Anterior cingulate cortex (tissue), 58 donors: ENCODE data around the gene RABEP2.
A peak's percentile ranks its signal among the peaks of the same experiment; 100 is the strongest.
"Not testable (repeated sequence)": the region's sequence is repeated elsewhere in the genome, so short reads cannot be mapped to it uniquely, and the experiment has no call there.

Source experiments
- DNase-seq, 58 donors: peaks; one replicate each; lab custom pipeline; 2025; lab: John Stamatoyannopoulos, UW

Gene RABEP2

DNA sequence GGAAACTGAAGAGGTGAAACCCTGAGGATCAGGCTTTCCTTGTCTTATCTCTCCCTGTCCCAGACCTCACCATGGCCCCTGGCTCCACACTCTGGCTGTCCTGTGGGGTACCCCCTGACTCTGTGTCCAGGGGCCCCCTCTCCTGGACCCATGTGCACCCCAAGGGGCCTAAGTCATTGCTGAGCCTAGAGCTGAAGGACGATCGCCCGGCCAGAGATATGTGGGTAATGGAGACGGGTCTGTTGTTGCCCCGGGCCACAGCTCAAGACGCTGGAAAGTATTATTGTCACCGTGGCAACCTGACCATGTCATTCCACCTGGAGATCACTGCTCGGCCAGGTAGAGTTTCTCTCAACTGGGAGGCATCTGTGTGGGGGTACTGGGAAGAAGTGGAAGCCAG, 8.1 kb upstream of the RABEP2 start:
- no peak for DNase-seq

DNA sequence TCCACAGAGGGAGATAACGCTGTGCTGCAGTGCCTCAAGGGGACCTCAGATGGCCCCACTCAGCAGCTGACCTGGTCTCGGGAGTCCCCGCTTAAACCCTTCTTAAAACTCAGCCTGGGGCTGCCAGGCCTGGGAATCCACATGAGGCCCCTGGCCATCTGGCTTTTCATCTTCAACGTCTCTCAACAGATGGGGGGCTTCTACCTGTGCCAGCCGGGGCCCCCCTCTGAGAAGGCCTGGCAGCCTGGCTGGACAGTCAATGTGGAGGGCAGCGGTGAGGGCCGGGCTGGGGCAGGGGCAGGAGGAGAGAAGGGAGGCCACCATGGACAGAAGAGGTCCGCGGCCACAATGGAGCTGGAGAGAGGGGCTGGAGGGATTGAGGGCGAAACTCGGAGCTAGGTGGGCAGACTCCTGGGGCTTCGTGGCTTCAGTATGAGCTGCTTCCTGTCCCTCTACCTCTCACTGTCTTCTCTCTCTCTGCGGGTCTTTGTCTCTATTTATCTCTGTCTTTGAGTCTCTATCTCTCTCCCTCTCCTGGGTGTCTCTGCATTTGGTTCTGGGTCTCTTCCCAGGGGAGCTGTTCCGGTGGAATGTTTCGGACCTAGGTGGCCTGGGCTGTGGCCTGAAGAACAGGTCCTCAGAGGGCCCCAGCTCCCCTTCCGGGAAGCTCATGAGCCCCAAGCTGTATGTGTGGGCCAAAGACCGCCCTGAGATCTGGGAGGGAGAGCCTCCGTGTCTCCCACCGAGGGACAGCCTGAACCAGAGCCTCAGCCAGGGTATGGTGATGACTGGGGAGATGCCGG, 7.5 kb upstream of the RABEP2 start:
- no peak for DNase-seq

GRCh38 chr16:28931801-28932225, 6.8 kb upstream of the RABEP2 start, which contains the start of gene CD19:
Gene CD19 (plus strand): TSS chr16:28931971. CDS start chr16:28932001, 30 bp downstream.
- DNase-seq = no peak

- no peak for DNase-seq
Measured at GRCh38 chr16:28930652-28931051, 5.6 kb upstream of the RABEP2 start.

- DNase-seq = no peak
Measured at GRCh38 chr16:28930203-28930602, 5.2 kb upstream of the RABEP2 start.

GRCh38 chr16:28927815-28928214, 2.8 kb upstream of the RABEP2 start:
- no peak for DNase-seq

DNA sequence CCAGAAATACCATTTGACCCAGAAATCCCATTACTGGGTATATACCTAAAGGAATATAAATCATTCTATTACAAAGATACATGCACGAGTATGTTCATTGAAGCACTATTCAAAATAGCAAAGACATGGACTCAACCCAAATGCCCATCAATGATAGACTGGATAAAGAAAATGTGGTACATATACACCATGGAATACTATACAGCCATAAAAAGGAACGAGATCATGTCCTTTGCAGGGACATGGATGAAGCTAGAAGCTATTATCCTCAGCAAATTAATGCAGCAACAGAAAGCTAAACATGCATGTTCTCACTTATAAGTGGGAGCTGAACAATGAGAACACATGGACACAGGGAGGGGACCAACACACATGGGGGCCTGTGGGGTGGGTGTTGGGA, 1.2 kb upstream of the RABEP2 start:
- DNase-seq = not testable (repeated sequence)

DNA sequence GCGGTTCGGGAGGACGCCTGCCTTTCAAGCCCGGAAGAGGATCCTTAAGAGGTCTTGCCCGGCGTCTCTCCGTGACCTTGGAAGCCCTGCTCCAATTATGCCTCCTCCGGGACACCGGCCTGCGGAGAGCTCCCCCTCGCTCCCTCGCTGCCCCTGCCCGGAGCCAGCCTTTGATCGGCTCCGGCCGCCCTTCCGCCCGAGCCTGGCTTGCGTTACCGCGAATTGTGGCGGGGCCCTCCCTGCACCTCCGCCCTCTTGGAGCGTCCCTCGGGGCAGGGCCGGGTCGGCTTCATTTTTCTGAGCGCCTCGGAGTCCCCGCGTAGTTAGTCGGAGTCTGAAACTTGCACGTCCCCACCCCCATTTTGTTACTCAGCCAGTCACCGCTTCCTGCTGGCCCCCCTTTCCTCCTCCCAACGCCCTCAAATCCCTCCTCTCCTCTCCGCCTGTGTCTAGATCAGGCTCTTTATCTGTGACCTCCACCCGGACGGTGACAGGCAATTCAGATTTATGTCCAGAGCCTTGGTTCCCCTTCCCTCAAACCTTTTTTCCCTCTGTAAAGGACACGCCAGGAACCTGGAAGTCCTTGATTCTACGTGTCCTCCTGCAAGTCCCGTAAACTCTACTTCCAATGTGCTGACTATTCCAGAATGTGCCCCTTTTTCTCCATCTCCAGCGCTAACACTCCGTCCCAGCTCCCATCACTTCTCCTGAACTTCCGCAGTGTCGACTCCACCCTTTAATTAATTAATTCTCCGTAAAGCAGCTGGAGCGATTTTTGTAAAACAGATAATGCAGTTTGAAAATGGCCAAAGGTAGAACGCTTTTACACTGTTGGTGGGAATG, 569 bp upstream of the RABEP2 start:
- DNase-seq = peak in 37 of 58 donors; percentile 28 to 83 (median 66)

- DNase-seq = peak in 1 of 58 donors; percentile 31
Measured at GRCh38 chr16:28924399-28924761, 658 bp downstream of the RABEP2 start.

GRCh38 chr16:28923652-28924398, 1.2 kb downstream of the RABEP2 start:
- peak in 5 of 58 donors; percentile 2 to 33 (median 29) for DNase-seq

DNA sequence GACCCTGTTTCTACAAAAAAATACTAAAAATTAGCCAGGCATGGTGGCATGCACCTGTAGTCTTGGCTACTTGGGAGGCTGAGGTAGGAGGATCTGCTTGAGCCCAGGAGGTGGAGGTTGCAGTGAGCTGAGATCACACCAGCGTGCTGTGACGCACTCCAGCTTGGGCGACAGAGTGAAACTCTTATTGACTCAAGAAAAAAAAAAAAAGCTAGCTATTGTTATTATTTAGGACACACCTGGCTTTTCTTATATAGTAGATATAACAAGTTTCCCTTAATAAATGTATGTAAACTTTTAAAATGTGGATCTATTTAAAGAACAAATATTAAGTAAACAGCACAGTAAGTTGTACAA, 1.8 kb downstream of the RABEP2 start:
- no peak for DNase-seq

DNA sequence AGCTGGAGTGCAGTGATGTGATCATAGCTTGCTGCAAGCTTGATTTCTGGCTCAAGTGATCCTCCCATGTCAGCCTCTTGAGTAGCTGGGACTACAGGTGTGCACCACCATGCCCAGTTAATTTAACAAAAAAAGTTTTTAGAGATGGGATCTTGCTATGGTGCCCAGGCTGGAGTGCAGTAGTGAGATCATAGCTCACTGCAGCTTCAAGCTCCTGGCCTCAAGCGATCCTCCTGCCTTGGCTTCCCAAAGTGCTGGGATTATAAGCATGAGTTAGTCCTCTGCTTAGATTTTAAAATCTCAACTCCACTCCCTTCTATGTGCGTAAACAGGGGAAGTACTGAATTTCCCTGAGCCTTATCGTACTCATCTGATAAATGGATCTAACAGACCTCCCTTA, 6.3 kb downstream of the RABEP2 start:
- DNase-seq = no peak

- no peak for DNase-seq
Measured at GRCh38 chr16:28917095-28917494, 7.9 kb downstream of the RABEP2 start.

GRCh38 chr16:28915181-28915580, 9.9 kb downstream of the RABEP2 start:
- no peak for DNase-seq

- DNase-seq = no peak
Measured at GRCh38 chr16:28913946-28914724, 10.9 kb downstream of the RABEP2 start.

DNA sequence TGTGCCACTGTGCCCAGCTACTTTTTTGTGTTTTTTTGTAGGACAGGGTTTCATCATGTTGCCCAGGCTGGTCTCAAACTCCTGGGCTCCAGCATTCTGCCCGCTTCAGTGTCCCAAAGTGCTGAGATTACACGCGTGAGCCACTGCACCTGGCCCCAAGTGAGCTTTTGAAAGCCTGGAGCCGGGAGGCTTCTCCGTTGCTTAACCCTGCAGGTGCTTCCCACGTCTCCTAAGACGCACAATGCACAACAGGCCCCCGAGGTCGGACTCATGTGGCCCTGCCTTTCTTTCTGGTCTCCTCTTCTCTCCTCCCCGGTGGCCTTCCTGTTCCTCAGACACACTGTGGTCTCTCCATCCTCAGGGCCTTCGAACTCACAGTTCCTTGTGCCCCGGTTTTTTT, 12.5 kb downstream of the RABEP2 start:
- no peak for DNase-seq

- DNase-seq = no peak
Measured at GRCh38 chr16:28910086-28911031, 14.7 kb downstream of the RABEP2 start.

DNA sequence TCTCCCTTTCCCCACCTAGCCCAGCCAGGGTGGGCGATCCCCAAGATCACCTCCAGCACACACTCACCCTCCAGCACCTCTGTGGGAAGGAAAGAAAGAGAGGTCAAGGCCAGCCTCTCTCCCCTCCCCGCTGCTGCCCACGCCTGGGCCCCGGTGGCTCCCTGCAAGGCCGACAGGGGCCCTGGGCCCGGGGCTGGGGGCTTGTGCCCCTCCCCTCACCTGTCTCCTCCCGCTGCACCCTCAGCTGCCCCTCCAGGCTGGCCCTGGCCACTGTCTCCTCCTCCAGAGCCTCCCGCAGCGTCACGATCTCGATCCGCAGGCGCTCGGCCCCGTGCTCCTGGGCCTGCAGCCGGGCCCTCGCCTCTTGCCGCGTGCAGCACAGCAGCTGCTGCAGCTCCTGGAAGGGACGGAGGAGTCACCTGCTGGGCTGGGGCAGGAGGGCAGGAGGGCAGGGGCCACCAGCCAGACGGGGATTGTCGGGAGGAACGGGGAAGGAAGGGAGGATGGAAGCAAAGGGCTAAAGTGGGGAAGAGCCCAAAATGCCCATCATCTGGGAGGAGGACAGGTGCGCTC, 19.2 kb downstream of the RABEP2 start:
- DNase-seq = no peak
